GM12873 (cell line): ENCODE results near the gene MAPK12.

ENCODE experiments used
- TF ChIP-seq, protein P1 (sequence below): IDR thresholded peaks from 2 replicates; pipeline ENCODE4 v1.5.1; 2012; ENCODE audit warnings: low read depth, mild to moderate bottlenecking, moderate library complexity, low read length, control low read depth; ENCODE audit not compliant: insufficient read depth; ENCODE audit errors: missing control alignments

The MAPK12 gene

GRCh38 chr22:50258361-50259292 lies 2.9 kb downstream of the MAPK12 start:
- TF ChIP-seq, protein P1, sequence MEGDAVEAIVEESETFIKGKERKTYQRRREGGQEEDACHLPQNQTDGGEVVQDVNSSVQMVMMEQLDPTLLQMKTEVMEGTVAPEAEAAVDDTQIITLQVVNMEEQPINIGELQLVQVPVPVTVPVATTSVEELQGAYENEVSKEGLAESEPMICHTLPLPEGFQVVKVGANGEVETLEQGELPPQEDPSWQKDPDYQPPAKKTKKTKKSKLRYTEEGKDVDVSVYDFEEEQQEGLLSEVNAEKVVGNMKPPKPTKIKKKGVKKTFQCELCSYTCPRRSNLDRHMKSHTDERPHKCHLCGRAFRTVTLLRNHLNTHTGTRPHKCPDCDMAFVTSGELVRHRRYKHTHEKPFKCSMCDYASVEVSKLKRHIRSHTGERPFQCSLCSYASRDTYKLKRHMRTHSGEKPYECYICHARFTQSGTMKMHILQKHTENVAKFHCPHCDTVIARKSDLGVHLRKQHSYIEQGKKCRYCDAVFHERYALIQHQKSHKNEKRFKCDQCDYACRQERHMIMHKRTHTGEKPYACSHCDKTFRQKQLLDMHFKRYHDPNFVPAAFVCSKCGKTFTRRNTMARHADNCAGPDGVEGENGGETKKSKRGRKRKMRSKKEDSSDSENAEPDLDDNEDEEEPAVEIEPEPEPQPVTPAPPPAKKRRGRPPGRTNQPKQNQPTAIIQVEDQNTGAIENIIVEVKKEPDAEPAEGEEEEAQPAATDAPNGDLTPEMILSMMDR = no peak

DNA sequence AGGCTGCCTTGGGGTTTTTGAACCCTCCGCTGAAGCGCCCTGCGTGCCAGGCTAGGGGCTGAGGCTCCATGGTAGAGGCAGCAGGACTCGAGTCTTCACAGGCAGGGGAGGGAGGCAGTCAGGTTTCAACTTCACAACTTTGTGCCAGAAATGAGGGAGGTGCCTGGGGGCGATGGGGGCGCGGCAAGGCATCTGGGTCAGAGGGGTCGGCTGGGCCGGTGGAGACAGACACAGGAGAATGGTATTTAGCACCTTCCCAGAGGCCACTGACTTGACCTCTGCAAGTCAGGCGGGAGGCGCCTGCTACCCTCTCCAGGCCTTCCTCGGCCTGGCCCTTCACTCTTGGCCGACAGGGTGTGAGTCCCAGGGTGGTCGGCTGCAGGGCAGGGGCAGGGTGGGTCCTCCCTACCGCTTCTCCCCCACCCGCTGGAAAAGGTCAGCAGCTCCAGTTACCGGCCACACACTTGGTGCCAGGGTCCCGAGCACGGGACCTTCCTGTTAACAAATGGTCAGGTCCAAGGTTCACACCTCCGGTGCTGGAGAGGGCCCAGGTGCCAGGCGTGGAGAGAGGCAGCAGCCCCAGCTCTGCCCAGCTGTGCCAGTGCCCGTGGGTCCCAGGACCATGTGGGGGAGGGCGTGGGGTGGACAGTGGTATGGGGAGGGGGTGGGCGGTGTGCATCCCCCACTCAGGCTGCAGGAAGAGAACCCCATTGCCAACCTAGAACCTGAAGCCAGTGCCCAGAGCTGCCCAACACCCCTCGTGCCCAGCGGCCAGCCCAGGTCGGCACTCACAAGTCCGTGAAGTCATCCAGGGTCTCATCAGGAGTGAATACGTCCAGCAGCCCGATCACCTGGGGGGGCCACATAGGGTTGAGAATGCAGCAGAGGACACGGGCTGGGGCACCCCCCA lies 3.8 kb downstream of the MAPK12 start:
- TF ChIP-seq, protein P1 = no peak

- TF ChIP-seq, protein P1 = no peak
Measured at GRCh38 chr22:50257041-50257440, 4.4 kb downstream of the MAPK12 start.

GRCh38 chr22:50256258-50256862 lies 5.1 kb downstream of the MAPK12 start:
- TF ChIP-seq, protein P1 = no peak

- TF ChIP-seq, protein P1 = no peak
Measured at GRCh38 chr22:50255607-50256006, 5.9 kb downstream of the MAPK12 start.

DNA sequence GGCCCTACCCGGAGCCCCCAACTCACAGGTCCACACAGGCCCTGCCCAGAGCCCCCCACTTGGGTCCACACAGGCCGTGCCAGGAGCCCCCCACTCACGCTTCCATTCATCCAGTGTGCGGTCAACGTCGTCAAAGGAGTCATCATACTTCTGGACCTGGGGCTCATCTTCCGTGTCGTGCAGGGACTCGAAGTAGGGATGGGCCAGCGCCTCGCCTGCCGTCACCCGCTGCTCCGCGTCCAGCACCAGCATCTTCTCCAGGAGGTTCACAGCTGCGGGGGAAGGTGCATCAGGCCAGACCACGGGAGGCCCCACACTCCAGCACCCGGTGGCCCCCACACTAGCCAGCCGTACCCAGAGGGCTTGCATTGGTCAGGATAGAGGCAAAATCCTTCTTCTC lies 6.4 kb downstream of the MAPK12 start:
- TF ChIP-seq, protein P1 = no peak

DNA sequence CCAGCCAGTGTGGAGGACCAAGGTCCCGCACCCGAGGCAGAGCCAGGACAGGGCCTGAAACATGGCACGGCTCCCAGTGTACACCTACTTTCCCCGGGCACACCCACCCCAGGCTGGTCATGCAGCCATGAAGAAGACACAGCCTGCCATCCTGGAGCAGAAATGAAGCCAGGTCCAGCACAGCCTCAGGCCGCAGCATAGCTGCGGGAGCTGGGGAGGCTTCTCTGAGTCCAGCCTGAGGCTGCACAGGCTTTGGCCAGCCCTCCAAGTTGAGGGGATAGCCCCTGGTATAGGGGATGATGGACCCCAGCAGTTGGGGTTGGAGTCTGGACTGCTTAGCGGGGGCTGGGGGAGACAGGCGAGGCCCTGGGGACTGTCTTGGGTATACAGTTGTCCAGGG lies 7.5 kb downstream of the MAPK12 start:
- TF ChIP-seq, protein P1 = no peak
